ENCODE measurements around the gene CABP1.
"Not testable (repeated sequence)": the region's sequence is repeated elsewhere in the genome, so short reads cannot be mapped to it uniquely, and the experiment has no call there.

CABP1 gene

GRCh38 chr12:120659151-120659525 lies 18.7 kb downstream of the CABP1 start:
- peaks cover 0 to 6% (median 0%) of the 10 kb centered on the region in 11 experiments; a peak in 1 of 22 replicates for H3K9me3 ChIP-seq (replicated peaks in 1 of 11)
- 0 out of 22 replicates have a peak overlapping the region, but pooled peaks of 1 of the 11 experiments have one; percentile 24 for H3K9ac ChIP-seq
- no peak for TF ChIP-seq Cebpa-rat (IDR thresholded peaks at IDR 0.05)
- H3K27ac ChIP-seq: no peak overlapping the region
- H3K4me1 ChIP-seq: peaks cover 10 to 35% (median 19%) of the 10 kb centered on the region in 10 experiments
- no peaks in the 10 kb centered on the region for H3K27me3 ChIP-seq
- no peaks in the 10 kb centered on the region for H4K20me1 ChIP-seq
- H3K4me2 ChIP-seq: peak overlapping the region in 7 of 11 experiments; percentile 7 to 54 (median 37); a peak in 9 of 22 replicates
- no peak overlapping the region for H3K4me3 ChIP-seq
- no peaks in the 10 kb centered on the region for H3K36me3 ChIP-seq

DNA sequence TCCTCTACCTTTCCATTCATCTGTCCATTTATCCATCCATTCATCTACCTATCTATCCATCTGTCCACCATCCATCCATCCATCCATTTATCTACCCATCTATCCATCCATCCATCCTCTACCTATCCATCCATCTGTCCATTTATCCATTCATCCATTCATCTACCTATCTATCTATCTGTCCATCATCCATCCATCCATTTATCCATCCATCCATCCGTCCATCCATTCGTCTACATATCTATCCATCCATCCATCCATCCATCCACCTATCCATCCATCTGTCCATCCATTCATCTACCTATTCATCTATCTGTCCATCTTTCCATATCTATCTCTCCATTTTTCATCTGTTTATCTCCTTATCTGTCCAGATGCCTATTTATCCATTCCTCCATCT lies 21.0 kb downstream of the CABP1 start:
- Histone ChIP-seq H3K27me3 (no peaks in the 10 kb centered on the region), H3K36me3 (no peaks in the 10 kb centered on the region), H3K9ac (no peak overlapping the region), H3K9me3 (replicated peaks in 1 of 11) (peaks cover 0 to 6% (median 0%) of the 10 kb centered on the region in 11 experiments; a peak in 1 of 22 replicates), H3K4me3 (no peak overlapping the region), H3K4me2 (no peak overlapping the region), H4K20me1 (no peaks in the 10 kb centered on the region), H3K4me1 (peaks cover 8 to 31% (median 16%) of the 10 kb centered on the region in 10 experiments), H3K27ac (no peak overlapping the region)
- TF ChIP-seq Cebpa-rat (IDR thresholded peaks at IDR 0.05): no peak

DNA sequence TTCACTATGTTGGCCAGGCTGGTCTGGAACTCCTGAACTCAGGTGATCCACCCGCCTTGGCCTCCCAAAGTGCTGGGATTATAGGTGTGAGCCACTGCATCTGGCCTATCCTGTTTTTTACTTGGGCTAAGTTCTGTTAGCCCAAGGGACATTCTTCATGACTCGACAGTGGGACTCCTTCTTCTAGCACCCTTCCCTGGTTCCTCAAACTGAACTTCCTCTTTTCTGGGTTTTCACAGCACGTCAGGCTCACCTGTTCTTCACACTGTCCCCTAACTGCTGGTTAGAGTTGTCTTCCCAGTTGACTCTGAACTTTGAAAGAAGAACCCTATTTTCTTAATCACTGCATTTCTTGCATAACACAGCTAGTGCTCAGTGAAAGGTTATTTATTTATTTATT lies 22.5 kb downstream of the CABP1 start:
- peaks cover 14 to 45% (median 29%) of the 10 kb centered on the region in 10 experiments for H3K4me1 ChIP-seq
- H3K36me3 ChIP-seq: no peaks in the 10 kb centered on the region
- no peak overlapping the region for H3K27ac ChIP-seq
- H3K4me3 ChIP-seq: no peak overlapping the region
- no peaks in the 10 kb centered on the region for H3K27me3 ChIP-seq
- peaks cover 0 to 6% (median 0%) of the 10 kb centered on the region in 11 experiments; a peak in 1 of 22 replicates for H3K9me3 ChIP-seq (replicated peaks in 1 of 11)
- H3K9ac ChIP-seq: no peak overlapping the region
- TF ChIP-seq Cebpa-rat (IDR thresholded peaks at IDR 0.05): no peak
- H4K20me1 ChIP-seq: no peaks in the 10 kb centered on the region
- H3K4me2 ChIP-seq: peak overlapping the region in 9 of 11 experiments; percentile 11 to 31 (median 19); a peak in 10 of 22 replicates

- Histone ChIP-seq H4K20me1 (no peaks in the 10 kb centered on the region), H3K4me2 (no peak overlapping the region), H3K27ac (0 out of 22 replicates have a peak overlapping the region, but pooled peaks of 1 of the 11 experiments have one; percentile 10), H3K9ac (no peak overlapping the region), H3K4me3 (no peak overlapping the region), H3K27me3 (no peaks in the 10 kb centered on the region), H3K4me1 (peaks cover 20 to 51% (median 38%) of the 10 kb centered on the region in 10 experiments), H3K9me3 (replicated peaks in 1 of 11) (peaks cover 0 to 6% (median 0%) of the 10 kb centered on the region in 11 experiments; a peak in 1 of 22 replicates), H3K36me3 (no peaks in the 10 kb centered on the region)
- no peak for TF ChIP-seq Cebpa-rat (IDR thresholded peaks at IDR 0.05)
Observed at GRCh38 chr12:120663741-120664140, 23.3 kb downstream of the CABP1 start.

DNA sequence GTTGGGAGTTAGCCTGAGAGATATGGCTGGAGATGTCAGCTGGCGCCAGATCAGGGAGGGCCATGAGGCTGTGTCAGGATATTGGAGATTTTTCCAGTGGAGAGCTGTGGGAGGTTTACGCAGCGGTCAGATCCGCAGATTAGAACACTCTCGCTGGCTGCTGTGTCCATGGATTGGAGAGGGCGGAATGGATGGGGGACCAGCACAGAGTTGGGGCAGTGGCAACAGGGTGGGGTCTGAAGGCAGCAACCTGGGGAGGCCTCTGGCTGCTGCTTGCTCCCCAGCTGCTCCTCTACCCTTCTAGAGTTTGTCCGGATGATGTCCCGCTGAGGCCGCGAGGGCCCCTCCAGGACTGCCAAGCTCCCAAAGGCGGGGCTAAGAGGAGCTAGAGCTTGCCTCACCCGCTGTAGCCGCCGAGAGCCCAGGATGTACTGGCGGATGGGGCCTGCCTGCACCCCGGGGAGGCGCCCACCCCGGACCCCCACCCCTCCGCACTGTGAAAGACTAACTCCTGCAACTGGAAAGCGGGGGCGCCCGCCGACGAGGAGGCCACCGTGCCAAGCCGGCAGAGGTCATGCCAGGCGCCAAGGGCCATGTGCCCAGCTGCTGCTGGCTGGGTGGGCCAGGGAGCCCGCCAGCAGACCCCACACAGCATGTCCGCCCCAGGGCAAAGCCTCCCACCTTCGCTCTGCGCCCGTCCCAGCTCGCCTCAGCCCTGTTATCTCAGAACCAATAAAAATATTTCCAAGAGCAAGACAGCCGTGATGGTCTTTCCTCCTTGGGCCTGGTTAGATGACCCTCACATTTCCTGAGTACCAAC lies 26.4 kb downstream of the CABP1 start:
- Histone ChIP-seq H3K4me2 (peak overlapping the region in 8 of 11 experiments; percentile 66 to 95 (median 80); a peak in 15 of 22 replicates), H3K9ac (peak overlapping the region in 2 of 11 experiments; percentile 23 to 85; a peak in 1 of 22 replicates)

DNA sequence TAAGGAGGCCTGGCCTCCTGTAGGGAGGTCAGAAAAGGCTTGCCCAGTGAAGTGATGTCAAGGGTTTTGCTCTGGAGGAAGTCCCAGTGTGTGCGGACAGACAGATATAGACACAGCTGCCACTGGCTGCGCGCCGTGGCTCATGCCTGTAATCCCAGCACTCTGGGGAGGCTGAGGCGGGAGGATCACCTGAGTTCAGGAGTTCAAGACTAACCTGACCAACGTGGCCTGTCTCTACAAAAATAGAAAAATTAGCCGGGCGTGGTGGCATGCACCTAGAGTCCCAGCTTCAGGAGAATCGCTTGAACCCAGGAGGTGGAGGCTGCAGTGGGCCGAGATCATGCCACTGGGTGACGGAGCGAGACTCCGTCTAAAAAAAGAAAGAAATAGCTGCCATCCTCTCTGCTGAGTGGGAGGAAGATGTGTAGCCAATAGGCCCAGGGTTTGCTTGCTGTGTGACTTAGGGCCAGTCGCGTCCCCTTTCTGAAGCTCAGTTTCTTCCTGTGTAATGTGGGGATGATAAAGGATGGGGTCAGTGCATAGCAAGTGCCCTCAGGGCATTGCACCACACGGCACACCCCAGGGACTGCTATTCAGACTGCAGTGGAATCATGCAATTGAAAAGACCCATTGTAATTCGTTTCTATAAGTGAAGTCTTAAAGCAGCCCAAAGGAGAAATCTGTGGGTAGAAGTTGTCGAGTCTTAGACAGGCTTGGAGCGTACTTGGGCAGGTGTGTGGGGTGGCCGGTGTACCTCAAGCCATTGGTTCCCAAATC lies 27.9 kb downstream of the CABP1 start:
- TF ChIP-seq Cebpa-rat (IDR thresholded peaks at IDR 0.05): peak in 5 of 11 experiments; percentile 13 to 92 (median 66); a peak in 7 of 22 replicates
- H3K27ac ChIP-seq: peak overlapping the region in 9 of 11 experiments; percentile 76 to 98 (median 91); a peak in 17 of 22 replicates
- no peaks in the 10 kb centered on the region for H3K27me3 ChIP-seq
- peak overlapping the region in 1 of 10 experiments; percentile 33; a peak in 1 of 20 replicates for H3K4me3 ChIP-seq
- peak overlapping the region in 9 of 11 experiments; percentile 64 to 86 (median 80); a peak in 17 of 22 replicates for H3K9ac ChIP-seq
- H3K36me3 ChIP-seq: no peaks in the 10 kb centered on the region
- no peaks in the 10 kb centered on the region for H3K9me3 ChIP-seq (replicated peaks in 1 of 11)
- H4K20me1 ChIP-seq: no peaks in the 10 kb centered on the region
- H3K4me2 ChIP-seq: peak overlapping the region; percentile 66 to 95 (median 80)
- peaks cover 25 to 79% (median 66%) of the 10 kb centered on the region in 10 experiments for H3K4me1 ChIP-seq

More for the DNA sequence above, 26.4 kb downstream of the CABP1 start:
- H3K4me3 ChIP-seq: no peak overlapping the region
- H3K27ac ChIP-seq: peak overlapping the region in 7 of 11 experiments; percentile 32 to 98 (median 92); a peak in 11 of 22 replicates
- no peaks in the 10 kb centered on the region for H3K36me3 ChIP-seq
- TF ChIP-seq Cebpa-rat (IDR thresholded peaks at IDR 0.05): no peak
- no peaks in the 10 kb centered on the region for H4K20me1 ChIP-seq
- no peaks in the 10 kb centered on the region for H3K9me3 ChIP-seq (replicated peaks in 1 of 11)
- no peaks in the 10 kb centered on the region for H3K27me3 ChIP-seq
- H3K4me1 ChIP-seq: peaks cover 25 to 72% (median 62%) of the 10 kb centered on the region in 10 experiments

GRCh38 chr12:120668868-120669840 lies 28.7 kb downstream of the CABP1 start:
- H3K9me3 ChIP-seq (replicated peaks in 1 of 11): no peaks in the 10 kb centered on the region

GRCh38 chr12:120670237-120670636 lies 29.8 kb downstream of the CABP1 start:
- H4K20me1 ChIP-seq; H3K36me3 ChIP-seq; H3K27me3 ChIP-seq; H3K9me3 ChIP-seq (replicated peaks in 1 of 11): not testable (repeated sequence)
- peak overlapping the region in 4 of 10 experiments; percentile 4 to 43 (median 34); a peak in 2 of 20 replicates for H3K4me3 ChIP-seq
- H3K4me2 ChIP-seq: peak overlapping the region; percentile 66 to 95 (median 80); a peak in 20 of 22 replicates
- peak overlapping the region in 10 of 11 experiments; percentile 28 to 86 (median 78); a peak in 19 of 22 replicates for H3K9ac ChIP-seq
- peak overlapping the region in 10 of 11 experiments; percentile 14 to 98 (median 90); a peak in 19 of 22 replicates for H3K27ac ChIP-seq
- H3K4me1 ChIP-seq: peaks cover 40 to 97% (median 86%) of the 10 kb centered on the region in 10 experiments

More at GRCh38 chr12:120668868-120669840, 28.7 kb downstream of the CABP1 start:
- Histone ChIP-seq H3K9ac (peak overlapping the region; percentile 28 to 86 (median 77); a peak in 20 of 22 replicates), H4K20me1 (no peaks in the 10 kb centered on the region), H3K36me3 (no peaks in the 10 kb centered on the region), H3K4me2 (peak overlapping the region; percentile 66 to 95 (median 80)), H3K4me1 (peaks cover 33 to 86% (median 75%) of the 10 kb centered on the region in 10 experiments), H3K27me3 (no peaks in the 10 kb centered on the region), H3K27ac (peak overlapping the region in 10 of 11 experiments; percentile 14 to 98 (median 90); a peak in 19 of 22 replicates), H3K4me3 (peak overlapping the region in 7 of 10 experiments; percentile 28 to 45 (median 35); a peak in 10 of 20 replicates)
- peak in 8 of 11 experiments; percentile 78 to 100 (median 90); a peak in 16 of 22 replicates for TF ChIP-seq Cebpa-rat (IDR thresholded peaks at IDR 0.05)
